Transverse colon (tissue), 4 donors: ENCODE data around the gene LPCAT1.

Source experiments
- EP300 ChIP-seq: sonication (generic); formaldehyde crosslinking; IDR thresholded peaks from one replicate; pipeline ENCODE4 v1.6.1; 2017; ENCODE audit warnings: antibody characterized with exemption, low read depth
- POLR2AphosphoS5 ChIP-seq, 3 donors: sonication (generic); formaldehyde crosslinking; IDR thresholded peaks; one replicate each; pipeline ENCODE4 v1.6.1; 2016; ENCODE audit warnings: antibody characterized with exemption in 3 of 3
- TF ChIP-seq, protein P1 (sequence below), 5 experiments: fragments of 200-600 bp in 3 of 5; fragments of 450-650 bp in 2 of 5; sonication (generic) in 3 of 5; IDR thresholded peaks; 1 replicate in 2 of 5; 2 replicates in 3 of 5; pipeline ENCODE4 v1.5.1; 2016 to 2017; ENCODE audit warnings: antibody characterized with exemption in 5 of 5, inconsistent platforms in 3 of 5, mild to moderate bottlenecking in 2 of 5, moderate library complexity in 1 of 5

DNA sequence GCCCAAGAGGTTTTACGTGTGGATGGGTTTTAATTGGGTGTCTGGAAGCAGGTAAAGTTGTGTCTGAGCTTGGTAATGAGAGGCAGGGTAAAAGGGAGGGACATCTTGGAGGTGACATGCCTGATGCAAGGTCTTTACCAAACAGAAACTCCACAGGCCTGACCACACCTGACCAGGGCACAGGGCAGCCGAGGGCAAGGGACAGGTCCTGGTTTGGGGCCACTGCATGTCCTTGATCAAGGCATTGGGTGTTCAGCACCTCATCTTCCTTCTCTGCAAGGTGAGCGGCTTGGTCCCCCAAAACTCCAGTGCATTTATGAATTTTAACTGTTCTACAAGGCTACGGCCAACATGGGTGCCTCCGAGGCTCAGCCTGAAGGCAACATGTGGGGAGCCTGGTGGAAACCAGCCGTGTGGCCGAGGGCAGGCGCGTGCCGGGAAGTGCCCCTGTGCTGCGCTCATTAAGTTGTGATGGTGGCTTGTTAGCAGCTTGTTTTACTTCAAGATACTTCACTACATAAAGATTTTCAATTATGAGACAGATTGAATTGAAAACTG is 30.7 kb upstream of the LPCAT1 start:
- TF ChIP-seq, protein P1, sequence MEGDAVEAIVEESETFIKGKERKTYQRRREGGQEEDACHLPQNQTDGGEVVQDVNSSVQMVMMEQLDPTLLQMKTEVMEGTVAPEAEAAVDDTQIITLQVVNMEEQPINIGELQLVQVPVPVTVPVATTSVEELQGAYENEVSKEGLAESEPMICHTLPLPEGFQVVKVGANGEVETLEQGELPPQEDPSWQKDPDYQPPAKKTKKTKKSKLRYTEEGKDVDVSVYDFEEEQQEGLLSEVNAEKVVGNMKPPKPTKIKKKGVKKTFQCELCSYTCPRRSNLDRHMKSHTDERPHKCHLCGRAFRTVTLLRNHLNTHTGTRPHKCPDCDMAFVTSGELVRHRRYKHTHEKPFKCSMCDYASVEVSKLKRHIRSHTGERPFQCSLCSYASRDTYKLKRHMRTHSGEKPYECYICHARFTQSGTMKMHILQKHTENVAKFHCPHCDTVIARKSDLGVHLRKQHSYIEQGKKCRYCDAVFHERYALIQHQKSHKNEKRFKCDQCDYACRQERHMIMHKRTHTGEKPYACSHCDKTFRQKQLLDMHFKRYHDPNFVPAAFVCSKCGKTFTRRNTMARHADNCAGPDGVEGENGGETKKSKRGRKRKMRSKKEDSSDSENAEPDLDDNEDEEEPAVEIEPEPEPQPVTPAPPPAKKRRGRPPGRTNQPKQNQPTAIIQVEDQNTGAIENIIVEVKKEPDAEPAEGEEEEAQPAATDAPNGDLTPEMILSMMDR (IDR thresholded peaks at IDR 0.05): no peak
- TF ChIP-seq POLR2AphosphoS5 (IDR thresholded peaks at IDR 0.05) (no peak), EP300 (no peak)
